ENCODE data around the gene DRAM2.
"Not testable (repeated sequence)": the region's sequence is repeated elsewhere in the genome, so short reads cannot be mapped to it uniquely, and the experiment has no call there.

Gene DRAM2

GRCh38 chr1:111142356-111142975, 2.6 kb upstream of the DRAM2 start:
- DNase-seq (ENCODE audit: low spot score): no peak

- no peak for DNase-seq (ENCODE audit: low spot score)
Observed at GRCh38 chr1:111141245-111142220, 1.6 kb upstream of the DRAM2 start.

GRCh38 chr1:111140680-111140967, 731 bp upstream of the DRAM2 start:
- peak; percentile 59 for DNase-seq (ENCODE audit: low spot score)

- peak; percentile 66 for DNase-seq (ENCODE audit: low spot score)
Observed at GRCh38 chr1:111139324-111139955, 453 bp downstream of the DRAM2 start.

- no peak for DNase-seq (ENCODE audit: low spot score)
Observed at GRCh38 chr1:111133866-111134265, 6.0 kb downstream of the DRAM2 start.

- DNase-seq (ENCODE audit: low spot score): no peak
Observed at GRCh38 chr1:111131693-111132092, 8.2 kb downstream of the DRAM2 start.

- DNase-seq (ENCODE audit: low spot score): no peak
Observed at GRCh38 chr1:111129376-111129775, 10.5 kb downstream of the DRAM2 start.

GRCh38 chr1:111127923-111128643, 11.8 kb downstream of the DRAM2 start:
- no peak for DNase-seq (ENCODE audit: low spot score)

- DNase-seq (ENCODE audit: low spot score): no peak
Observed at GRCh38 chr1:111126354-111126753, 13.5 kb downstream of the DRAM2 start.

- no peak for DNase-seq (ENCODE audit: low spot score)
Observed at GRCh38 chr1:111116496-111116895, 23.4 kb downstream of the DRAM2 start.

GRCh38 chr1:111110197-111110899, 29.5 kb downstream of the DRAM2 start:
- no peak for DNase-seq (ENCODE audit: low spot score)

- DNase-seq (ENCODE audit: low spot score): no peak
Observed at GRCh38 chr1:111104981-111105380, 34.9 kb downstream of the DRAM2 start.

- DNase-seq (ENCODE audit: low spot score): peak; percentile 72
Observed at GRCh38 chr1:111101854-111102642, 37.8 kb downstream of the DRAM2 start.

- DNase-seq (ENCODE audit: low spot score): peak; percentile 65
Observed at GRCh38 chr1:111099289-111099688, 40.6 kb downstream of the DRAM2 start.

GRCh38 chr1:111097356-111098099, 42.4 kb downstream of the DRAM2 start:
- DNase-seq (ENCODE audit: low spot score): no peak

- DNase-seq (ENCODE audit: low spot score): not testable (repeated sequence)
Observed at GRCh38 chr1:111095421-111095820, 44.5 kb downstream of the DRAM2 start.

GRCh38 chr1:111089638-111090037, 50.3 kb downstream of the DRAM2 start:
- no peak for DNase-seq (ENCODE audit: low spot score)

GRCh38 chr1:111085676-111086075, 54.2 kb downstream of the DRAM2 start:
- DNase-seq (ENCODE audit: low spot score): no peak

- DNase-seq (ENCODE audit: low spot score): no peak
Observed at GRCh38 chr1:111084999-111085398, 54.9 kb downstream of the DRAM2 start.

Measured in LoVo (cell line).